Hematopoietic multipotent progenitor cell (in vitro differentiated cells): Measurements from ENCODE around the gene KAT2A. TPM values are rescaled to one million over a fixed set of nuclear protein-coding genes. Genes with fewer than 3 reads are reported as not detected.

Experiments used
- DNase-seq, 3 donors: peaks; one replicate each; pipeline ENCODE4 v3.0.0-alpha.2; 2011 to 2015; ENCODE audit warnings: low read depth in 2 of 3, low spot score in 2 of 3
- total RNA-seq: library from RNA; depleted of rRNA; stranded (reverse); fragments of >200 nt; gene quantifications from one replicate; pipeline ENCODE4 v1.2.3, GENCODE V29; 2012

KAT2A gene
- total RNA-seq, 1 donor, result 24.8 TPM

DNA sequence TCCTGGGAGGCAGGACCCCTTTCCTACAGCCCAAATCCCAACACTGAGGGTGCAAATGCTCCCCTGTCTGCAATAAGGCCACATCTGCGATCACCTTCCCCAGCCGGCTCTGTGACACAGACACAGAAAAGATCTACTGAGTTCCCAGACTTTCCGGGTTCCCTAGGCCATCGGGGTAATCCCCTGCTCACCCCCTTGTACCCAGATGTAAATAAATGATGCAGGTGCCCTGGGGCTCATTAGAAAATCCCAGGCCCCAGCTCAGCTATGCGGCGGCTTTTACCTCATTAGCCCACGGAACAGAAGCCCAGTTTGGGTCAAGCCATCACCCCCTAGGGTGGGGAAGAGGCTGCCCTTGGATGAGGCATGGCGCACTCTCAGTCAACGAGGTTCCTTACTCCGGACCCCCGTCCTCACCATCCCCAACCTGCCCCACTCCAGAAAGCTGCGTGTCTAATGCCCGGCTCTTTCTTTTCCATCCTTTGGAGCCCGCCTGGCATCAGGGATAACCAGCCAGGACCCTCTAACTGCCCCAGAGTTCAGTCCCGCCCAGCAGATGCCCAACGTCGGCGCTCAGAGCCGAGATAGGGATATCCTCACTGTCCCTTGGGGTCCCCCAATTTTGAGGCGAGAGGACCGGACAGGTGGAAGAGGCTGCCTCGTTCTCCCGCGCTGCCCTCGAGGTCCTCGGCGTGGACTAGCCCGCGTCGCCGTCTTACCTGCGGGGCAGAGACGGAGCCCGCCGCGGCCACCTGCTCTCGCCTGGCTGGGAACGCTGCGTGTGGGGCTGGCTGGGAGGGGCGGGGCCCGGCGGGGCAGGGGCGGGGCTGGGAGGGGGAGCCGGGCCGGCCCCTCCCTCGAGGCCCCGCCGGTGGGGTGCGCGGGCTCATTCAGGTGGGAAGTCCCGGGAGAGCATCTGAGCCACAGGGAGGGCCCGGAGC lies 23.2 kb downstream of the KAT2A start, which contains the start of gene ZNF385C:
Gene ZNF385C (minus strand): TSS at position 783 of the 941 bp plus-strand sequence. CDS start 35,417 bp downstream, outside the sequence.
- DNase-seq, result peak in 2 of 3 donors; percentile 19 to 52

DNA sequence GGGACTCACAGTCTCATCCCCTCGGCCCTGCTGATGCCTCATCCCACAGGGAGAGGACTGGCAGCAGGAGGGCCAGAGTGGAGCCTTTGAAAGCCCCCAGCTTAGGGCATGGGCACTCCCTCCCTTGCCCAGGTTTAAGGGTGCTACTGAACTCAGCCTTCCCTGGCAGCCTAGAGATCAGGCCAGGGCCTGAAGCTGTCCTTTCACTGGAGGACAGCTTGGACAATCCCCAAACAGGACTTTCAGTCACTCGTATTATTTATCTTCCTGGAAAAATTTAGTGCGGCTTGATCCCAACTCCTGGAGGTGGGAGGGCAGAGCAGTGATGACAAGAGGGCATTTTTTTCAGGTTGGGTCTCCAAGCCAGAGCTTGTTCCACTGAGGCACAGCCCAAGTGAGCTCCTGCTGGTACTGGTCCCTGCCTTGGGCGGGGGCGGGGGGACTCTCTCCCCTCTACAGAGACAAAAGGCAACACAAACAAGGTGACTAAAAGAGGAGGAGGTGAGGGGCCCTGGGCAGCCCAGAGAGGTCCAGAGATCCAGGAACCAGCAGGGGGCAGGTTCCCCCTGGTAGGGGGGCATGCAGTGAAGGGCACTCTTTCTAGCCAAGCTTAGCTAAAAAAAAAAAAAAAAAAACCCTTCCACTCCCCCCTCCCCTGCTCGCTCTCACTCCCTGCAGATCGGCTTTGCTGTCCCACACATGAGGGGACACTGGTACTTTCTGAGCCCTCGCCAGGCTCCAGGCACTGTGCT lies 24.6 kb downstream of the KAT2A start:
- no peak for DNase-seq

DNA sequence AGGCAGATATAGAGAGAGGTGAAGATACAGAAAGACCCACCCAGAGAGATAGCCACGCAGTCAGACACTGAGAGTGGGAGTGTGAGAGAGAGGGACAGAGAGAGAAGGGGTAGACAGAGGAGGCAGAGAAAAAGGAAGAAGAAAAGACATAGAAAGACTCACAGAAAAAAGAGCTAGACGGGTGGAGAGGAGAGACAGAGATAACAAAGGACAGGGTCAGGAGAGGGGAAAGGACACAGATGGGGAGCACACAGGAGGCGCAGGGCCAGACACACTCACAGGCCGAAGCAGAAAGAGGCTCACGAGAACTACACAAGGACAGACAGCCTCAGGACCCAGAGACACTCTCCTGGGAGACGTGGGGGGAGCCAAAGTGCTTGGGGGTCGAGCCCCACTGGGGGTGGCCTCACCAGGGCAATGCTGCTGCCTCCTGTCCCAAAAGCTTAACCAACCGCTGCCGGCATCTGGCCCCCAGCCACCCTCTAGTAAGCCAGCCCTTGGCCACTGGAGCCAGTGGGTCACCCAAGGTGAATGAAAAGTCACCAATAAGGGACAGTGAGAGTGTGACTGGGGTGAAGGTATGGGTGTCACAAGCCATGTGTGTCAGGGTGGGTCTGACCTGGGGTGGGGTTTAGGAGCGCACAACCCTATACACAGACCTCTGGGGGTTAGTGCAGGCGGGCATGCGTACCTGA lies 26.6 kb downstream of the KAT2A start:
- no peak for DNase-seq

DNA sequence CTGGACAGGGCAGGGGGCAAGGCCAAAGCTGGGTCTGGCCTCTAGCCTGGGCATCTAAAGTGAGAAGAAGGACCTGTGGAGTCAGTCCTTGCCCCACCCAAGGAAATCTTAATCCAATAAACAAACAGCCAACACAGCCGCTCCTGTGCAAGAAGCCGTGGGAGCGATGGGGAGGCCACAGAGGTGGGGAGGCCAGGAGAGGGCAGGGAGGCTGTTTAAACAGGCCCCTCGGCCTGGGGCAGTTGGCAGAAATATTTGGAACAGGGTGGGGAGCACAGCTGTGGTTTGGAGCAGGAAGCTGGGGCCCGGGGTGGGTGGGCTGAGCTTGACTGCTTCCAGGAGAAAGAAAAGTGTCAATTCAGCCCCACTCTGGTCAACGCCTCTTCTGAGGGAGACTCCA lies 28.2 kb downstream of the KAT2A start:
- no peak for DNase-seq

DNA sequence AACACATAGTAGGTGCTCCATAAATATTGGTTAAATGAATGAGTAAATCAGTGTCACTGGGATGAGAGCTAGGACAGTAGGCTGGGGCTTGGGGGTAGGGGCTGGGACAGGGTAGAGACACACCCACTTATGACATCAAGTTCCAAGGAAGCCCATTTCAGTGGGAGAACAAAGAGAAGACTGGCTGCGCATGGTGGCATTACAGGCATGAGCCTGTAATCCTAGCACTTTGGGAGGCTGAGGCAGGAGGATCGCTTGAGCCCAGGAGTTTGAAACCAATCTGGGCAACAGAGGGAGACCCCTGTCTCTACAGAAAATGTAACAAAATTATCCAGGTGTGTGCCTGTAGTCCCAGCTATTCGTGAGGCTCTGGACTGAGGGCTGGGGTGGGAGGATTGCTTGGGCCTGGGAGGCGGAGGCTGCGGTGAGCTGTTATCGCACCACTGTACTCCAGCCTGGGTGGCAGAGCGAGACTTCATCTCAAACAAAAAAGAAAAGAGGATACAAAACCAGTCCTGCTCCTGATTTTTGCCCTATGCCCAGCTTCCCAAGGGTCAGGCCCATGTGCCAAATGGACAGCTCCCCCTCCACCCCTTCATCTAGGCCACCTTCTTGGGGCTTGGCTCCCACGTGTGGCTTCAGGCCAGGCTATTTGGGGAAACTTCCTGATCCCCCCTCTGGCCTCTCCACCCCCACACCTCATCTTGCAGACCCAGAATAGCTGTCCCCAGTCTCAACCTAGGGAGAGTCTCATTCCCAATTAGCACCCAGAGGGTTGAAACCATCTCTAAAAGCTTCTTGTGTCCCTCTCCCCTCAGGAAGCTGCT lies 30.0 kb downstream of the KAT2A start:
- no peak for DNase-seq

DNA sequence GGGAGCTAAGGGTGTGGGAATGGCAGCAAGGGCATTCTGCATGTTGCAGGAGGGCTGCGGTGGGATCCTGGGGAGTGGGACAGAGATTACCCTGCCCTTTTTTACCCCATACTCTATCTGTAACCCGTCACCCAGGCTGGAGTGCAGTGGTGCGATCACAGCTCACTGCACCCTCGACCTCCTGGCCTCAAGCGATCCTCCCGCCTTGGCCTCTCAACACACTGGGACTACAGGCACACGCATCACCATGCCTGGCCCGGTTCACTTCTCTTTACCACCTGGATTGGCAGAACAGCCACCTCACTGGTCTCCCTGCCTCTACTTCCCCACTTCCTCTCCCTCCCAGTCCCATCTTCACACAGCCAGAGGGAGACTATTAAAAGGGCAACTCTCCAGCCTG lies 32.4 kb downstream of the KAT2A start:
- no peak for DNase-seq

DNA sequence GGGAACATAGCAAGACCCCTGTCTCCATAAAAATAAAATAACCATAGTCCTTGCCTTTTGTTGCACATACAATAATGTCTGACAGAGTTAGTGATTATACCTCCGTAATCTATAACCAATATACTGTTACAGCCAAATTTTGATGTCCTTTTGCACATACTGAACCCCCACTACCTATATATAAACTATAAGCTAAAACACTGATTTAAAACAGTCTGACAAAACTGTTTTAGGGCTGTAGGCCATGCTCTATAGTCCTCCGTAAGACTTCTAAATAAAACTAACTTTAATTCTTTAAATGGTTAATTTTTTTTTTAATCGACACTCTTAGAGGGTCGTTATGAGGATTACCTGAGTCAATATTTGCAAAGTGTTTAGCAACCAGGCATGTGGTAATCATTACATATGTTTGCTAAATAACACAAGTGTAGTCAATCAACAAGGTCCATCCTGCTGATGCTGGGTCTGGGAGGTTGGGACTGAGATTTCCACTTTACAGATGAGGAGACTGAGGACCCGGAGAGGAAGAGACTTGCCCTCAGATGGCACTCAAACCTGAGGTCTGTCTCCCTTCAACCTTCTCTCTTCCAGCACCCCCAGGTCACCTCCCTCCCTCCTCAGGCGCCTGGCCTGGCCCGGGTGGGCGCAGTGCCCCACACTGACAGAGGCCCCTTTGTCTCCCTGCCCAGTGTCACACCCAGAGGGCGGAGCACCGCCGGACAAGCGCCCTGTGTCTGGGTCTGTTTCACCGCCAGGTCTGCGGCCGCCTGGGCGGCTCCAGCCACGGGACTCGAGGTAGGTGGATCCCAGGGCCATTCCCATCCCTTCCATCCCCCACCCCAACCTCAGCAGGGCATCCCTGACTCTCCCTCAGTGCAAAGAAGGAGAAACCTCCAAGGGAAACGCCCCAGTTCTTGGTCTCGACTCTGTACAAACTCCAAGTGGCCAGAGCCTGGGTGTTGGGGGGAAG lies 33.1 kb downstream of the KAT2A start:
- no peak for DNase-seq

DNA sequence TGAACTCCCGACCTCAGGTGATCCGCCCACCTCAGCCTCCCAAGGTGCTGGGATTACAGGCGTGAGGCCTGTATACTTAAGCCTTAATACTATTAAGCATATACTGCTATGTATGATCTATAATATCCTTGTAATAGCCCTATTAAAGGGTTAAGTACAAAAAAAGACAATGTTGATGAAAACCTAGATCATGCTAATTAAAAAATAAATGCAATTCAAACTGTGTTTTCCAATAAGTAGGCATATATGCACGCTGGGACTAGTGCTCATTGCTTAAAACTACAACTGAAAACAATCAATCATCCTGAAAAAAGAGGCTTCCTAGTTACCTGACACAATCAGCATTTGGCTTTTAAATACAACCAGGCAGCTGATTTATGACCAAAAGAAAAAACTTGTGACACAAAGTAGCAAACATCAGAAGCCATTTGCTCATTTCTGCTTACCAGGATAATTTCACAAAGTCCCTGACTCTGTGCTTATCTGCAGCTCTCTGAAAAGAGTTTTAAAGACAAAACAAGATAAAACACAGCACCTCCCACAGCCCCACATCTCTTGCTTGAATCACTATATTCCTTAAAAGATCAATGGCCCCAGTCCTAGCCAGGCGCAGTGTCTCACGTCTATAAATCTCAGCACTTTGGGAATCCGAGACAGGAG lies 34.0 kb downstream of the KAT2A start:
- no peak for DNase-seq

- no peak for DNase-seq
These were observed 39.5 kb downstream of the KAT2A start for GRCh38 chr17:42081516-42082129.

DNA sequence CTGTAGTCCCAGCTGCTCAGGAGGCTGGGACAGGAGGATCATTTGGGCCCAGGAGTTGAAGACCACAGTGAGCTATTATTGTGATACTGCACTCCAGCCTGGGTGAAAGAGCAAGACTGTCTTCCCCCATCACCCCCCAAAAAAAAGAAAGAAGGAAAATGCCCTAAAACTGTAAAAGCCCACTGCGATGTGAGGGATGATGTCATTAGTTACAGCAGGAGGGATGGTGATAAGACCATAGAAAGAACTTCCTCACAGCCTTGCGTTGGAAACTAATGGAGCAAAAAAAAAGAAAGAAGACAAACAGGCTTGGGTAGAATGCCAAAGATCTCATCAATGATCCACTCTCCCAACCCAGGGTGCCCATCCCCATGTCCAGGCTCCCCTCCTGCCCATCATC lies 41.6 kb downstream of the KAT2A start:
- no peak for DNase-seq

GRCh38 chr17:42078396-42079043 lies 42.6 kb downstream of the KAT2A start:
- DNase-seq, result peak in 2 of 3 donors; percentile 23

GRCh38 chr17:42077755-42078154 lies 43.4 kb downstream of the KAT2A start:
- DNase-seq, result no peak

DNA sequence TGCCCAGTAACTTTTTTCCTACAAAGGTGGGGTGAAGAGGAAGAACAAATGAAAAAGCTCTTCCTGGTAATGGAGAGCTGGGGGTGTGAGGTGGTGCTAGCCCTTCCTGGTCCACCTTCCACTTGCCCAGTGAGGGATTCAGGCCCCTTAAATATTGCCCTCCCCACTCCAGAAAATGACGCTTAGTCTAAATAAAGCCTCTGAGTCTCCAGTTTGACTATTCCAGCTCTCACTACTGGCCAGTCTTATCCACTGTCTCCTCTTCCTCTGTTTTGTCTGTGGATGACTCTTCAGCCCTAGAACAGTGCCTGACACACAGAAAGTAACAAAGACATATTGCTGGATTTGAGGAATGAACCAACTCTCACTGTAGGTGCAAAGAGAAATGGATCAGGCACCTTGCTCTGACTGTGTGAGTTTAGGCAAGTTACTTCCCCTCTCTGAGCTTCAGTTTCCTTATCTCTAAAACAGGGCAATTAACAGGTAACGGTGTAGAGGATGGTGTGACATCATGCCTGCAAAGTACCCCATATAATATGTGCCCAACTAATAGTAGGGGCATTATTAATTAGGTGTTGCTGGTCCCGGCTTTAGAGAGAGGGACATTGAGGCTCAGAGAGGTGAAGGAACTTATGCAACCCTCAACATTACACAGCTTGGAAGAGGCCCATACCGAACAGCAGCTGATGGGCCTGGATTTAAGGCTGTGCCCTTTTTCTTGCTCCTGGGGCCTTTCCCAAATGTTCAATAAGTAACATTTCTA lies 44.2 kb downstream of the KAT2A start:
- no peak for DNase-seq

- DNase-seq, result no peak
These were observed 45.4 kb downstream of the KAT2A start for GRCh38 chr17:42075789-42076188.

DNA sequence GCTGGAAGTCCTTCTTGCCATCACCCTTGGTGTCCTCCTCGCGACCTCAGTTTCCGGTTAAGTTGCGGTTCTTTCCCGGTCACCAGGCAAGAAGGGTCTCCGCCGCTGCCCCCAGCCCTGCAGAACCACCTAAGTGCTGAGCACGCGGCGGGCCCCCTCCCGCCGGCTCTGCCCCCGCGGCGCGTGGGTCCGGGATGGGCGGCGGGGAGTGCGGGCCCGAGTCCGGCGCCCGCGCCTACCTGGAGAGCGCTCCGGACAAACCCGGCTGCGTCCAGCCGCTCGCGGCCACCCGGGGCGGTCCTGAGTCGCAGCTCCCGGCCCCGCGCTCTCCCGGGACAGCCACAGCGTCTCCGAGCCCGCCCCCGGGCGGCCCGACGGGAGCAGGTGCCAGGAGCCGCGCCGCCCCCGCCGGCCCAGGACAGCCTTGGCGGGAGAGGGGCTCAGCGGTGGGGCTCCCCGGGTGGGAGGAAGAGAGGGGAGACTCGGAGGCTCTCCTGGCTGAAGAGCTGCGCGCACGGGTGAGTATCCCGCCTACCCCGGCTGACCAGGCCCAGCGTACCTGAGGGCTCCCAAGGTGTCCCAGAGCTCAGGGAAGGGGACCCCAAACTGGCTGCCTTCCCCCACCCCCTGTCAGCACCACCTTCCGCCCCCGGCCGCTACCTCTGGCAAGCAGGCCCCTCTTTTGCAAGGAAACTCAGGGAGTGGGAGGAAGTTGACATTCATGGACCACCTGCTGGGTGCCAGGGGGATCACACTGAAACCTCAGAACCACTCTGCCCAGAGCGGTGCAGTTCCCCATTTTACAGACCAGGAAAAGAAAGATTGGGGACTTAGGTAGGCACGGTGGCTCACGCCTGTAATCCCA lies 48.6 kb downstream of the KAT2A start:
- peak in 2 of 3 donors; percentile 49 to 56 for DNase-seq

- DNase-seq, result peak in 1 of 3 donors; percentile 13
These were observed 49.4 kb downstream of the KAT2A start for GRCh38 chr17:42071810-42072209.
